Transverse colon (tissue), 4 donors: ENCODE data around the gene CDH13. TPM values are rescaled to one million over a fixed set of nuclear protein-coding genes. Genes with fewer than 3 reads are reported as not detected.

Source experiments
- DNase-seq: peaks from one replicate; pipeline ENCODE4 v3.0.0-alpha.2; 2019
- H3K27ac ChIP-seq, 4 donors: fragments of 200-600 bp; sonication (generic); 2 replicates each; pipeline ENCODE4 v1.5.1; 2016 to 2018; ENCODE audit warnings: inconsistent platforms in 4 of 4
- H3K27me3 ChIP-seq: fragments of 200-600 bp; sonication (generic); 2 replicates; pipeline ENCODE4 v1.5.1; 2017; ENCODE audit warnings: inconsistent platforms
- H3K36me3 ChIP-seq, 4 donors: fragments of 200-600 bp; sonication (generic); 2 replicates each; pipeline ENCODE4 v1.5.1; 2017 to 2019; ENCODE audit warnings: inconsistent platforms in 4 of 4
- H3K4me1 ChIP-seq, 4 donors: fragments of 200-600 bp; sonication (generic); 2 replicates each; pipeline ENCODE4 v1.5.1; 2017 to 2020; ENCODE audit warnings: inconsistent platforms in 4 of 4
- H3K4me3 ChIP-seq, 4 donors: fragments of 200-600 bp; sonication (generic); 1 replicate in 1 of 4; 2 replicates in 3 of 4; pipeline versions ENCODE4 v1.5.1 to v1.6.1; 2017 to 2019; ENCODE audit warnings: inconsistent platforms in 4 of 4
- H3K9me3 ChIP-seq, 2 donors: fragments of 200-600 bp; sonication (generic); 2 replicates each; pipeline ENCODE4 v1.5.1; 2017 to 2019; ENCODE audit warnings: inconsistent platforms in 2 of 2
- CTCF ChIP-seq, 5 experiments: fragments of 200-600 bp in 3 of 5; fragments of 450-650 bp in 2 of 5; sonication (generic) in 3 of 5; IDR thresholded peaks; 1 replicate in 2 of 5; 2 replicates in 3 of 5; pipeline ENCODE4 v1.5.1; 2016 to 2017; ENCODE audit warnings: antibody characterized with exemption in 5 of 5, inconsistent platforms in 3 of 5, mild to moderate bottlenecking in 2 of 5, moderate library complexity in 1 of 5
- EP300 ChIP-seq: sonication (generic); formaldehyde crosslinking; IDR thresholded peaks from one replicate; pipeline ENCODE4 v1.6.1; 2017; ENCODE audit warnings: antibody characterized with exemption, low read depth
- POLR2A ChIP-seq: fragments of 450-650 bp; IDR thresholded peaks from one replicate; pipeline ENCODE4 v1.6.1; 2016; ENCODE audit warnings: antibody characterized with exemption, mild to moderate bottlenecking, moderate library complexity
- POLR2AphosphoS5 ChIP-seq, 3 donors: sonication (generic); formaldehyde crosslinking; IDR thresholded peaks; one replicate each; pipeline ENCODE4 v1.6.1; 2016; ENCODE audit warnings: antibody characterized with exemption in 3 of 3
- WGBS, 2 donors: methylation state at CpG; one replicate each; pipeline ENCODE4 v1.1.5; 2018; ENCODE audit warnings: low coverage in 1 of 2; 5-methylcytosine and 5-hydroxymethylcytosine counted together
- in situ Hi-C, 4 donors: fragments of 200-750 bp; cut with MboI; loops; one replicate each; pipeline versions ENCODE4 v1.15.0 to v1.15.1; 2017; ENCODE audit warnings: low sequenced_read_pairs in 3 of 4, low pct_ligation_motif_present in 1 of 4, low pct_unique_long_range_greater_than_20kb in 1 of 4
- intact Hi-C: fragments of 100-400 bp; cut with DNase I; formaldehyde crosslinking; loops from one replicate; pipeline ENCODE4 v1.15.1; 2023; ENCODE audit warnings: low total_unique reads
- total RNA-seq, 4 donors: library from RNA; depleted of rRNA; stranded (reverse); fragments of >200 nt; gene quantifications; one replicate each; pipeline ENCODE4 v1.1.0, GENCODE V29; 2016

Gene CDH13
- total RNA-seq, 4 donors from 2014 or later: 3.8 to 28.1 (median 5.8) TPM

GRCh38 chr16:82584553-82585152 is 42.1 kb upstream of the CDH13 start:
- Histone ChIP-seq H3K27ac (no peak overlapping the region), H3K4me3 (no peak overlapping the region), H3K27me3 (peaks cover 6% of the 10 kb centered on the region), H3K36me3 (no peaks in the 10 kb centered on the region), H3K4me1 (peaks cover 0 to 17% (median 5%) of the 10 kb centered on the region in 4 donors), H3K9me3 (no peaks in the 10 kb centered on the region)
- intact Hi-C loops (no loop called here), in situ Hi-C loops (loop anchor here in 2 of 4 donors (10.0 to 25.0 kb wide), 2 partner anchors 320 to 322 kb away; no protein-coding TSS in a partner anchor)
- DNase-seq: no peak
- no peak for TF ChIP-seq POLR2AphosphoS5 (IDR thresholded peaks at IDR 0.05)
- no peak for TF ChIP-seq CTCF (IDR thresholded peaks at IDR 0.05)
- no peak for TF ChIP-seq EP300
- TF ChIP-seq POLR2A: no peak
- WGBS, 2 donors: 54 to 62% methylated on average over 9 to 12 of the region's 12 CpGs

GRCh38 chr16:82585675-82586074 is 41.1 kb upstream of the CDH13 start:
- in situ Hi-C loops (loop anchor here in 2 of 4 donors (10.0 to 25.0 kb wide), 2 partner anchors 321 to 323 kb away; no protein-coding TSS in a partner anchor), intact Hi-C loops (no loop called here)
- Histone ChIP-seq H3K36me3 (no peaks in the 10 kb centered on the region), H3K27ac (no peak overlapping the region), H3K9me3 (no peaks in the 10 kb centered on the region), H3K4me1 (peaks cover 0 to 10% (median 4%) of the 10 kb centered on the region in 4 donors), H3K4me3 (no peak overlapping the region), H3K27me3 (peaks cover 14% of the 10 kb centered on the region)
- WGBS, 2 donors: 72 to 100% methylated on average over 1 to 6 of the region's 6 CpGs
- DNase-seq: no peak
- no peak for TF ChIP-seq CTCF (IDR thresholded peaks at IDR 0.05)
- TF ChIP-seq EP300: no peak
- TF ChIP-seq POLR2A: no peak
- no peak for TF ChIP-seq POLR2AphosphoS5 (IDR thresholded peaks at IDR 0.05)

- H3K36me3 ChIP-seq: no peaks in the 10 kb centered on the region
- no peak for DNase-seq
- H3K27ac ChIP-seq: no peak overlapping the region
- H3K4me3 ChIP-seq: no peak overlapping the region
- H3K27me3 ChIP-seq: peaks cover 18% of the 10 kb centered on the region
- H3K9me3 ChIP-seq: no peaks in the 10 kb centered on the region
- in situ Hi-C loops (loop anchor here in 2 of 4 donors (10.0 to 25.0 kb wide), 2 partner anchors 321 to 324 kb away; no protein-coding TSS in a partner anchor), intact Hi-C loops (no loop called here)
- TF ChIP-seq POLR2A (no peak), CTCF (IDR thresholded peaks at IDR 0.05) (no peak), POLR2AphosphoS5 (IDR thresholded peaks at IDR 0.05) (no peak), EP300 (no peak)
- H3K4me1 ChIP-seq: peaks cover 0 to 10% (median 4%) of the 10 kb centered on the region in 4 donors
Observed at GRCh38 chr16:82586130-82586529, 40.6 kb upstream of the CDH13 start.

- TF ChIP-seq CTCF (IDR thresholded peaks at IDR 0.05) (no peak), POLR2AphosphoS5 (IDR thresholded peaks at IDR 0.05) (peak in 1 of 3 donors; percentile 16)
- Histone ChIP-seq H3K4me3 (no peak overlapping the region), H3K27me3 (peaks cover 24% of the 10 kb centered on the region), H3K36me3 (no peaks in the 10 kb centered on the region), H3K27ac (no peak overlapping the region), H3K4me1 (peaks cover 0 to 10% (median 4%) of the 10 kb centered on the region in 4 donors), H3K9me3 (no peaks in the 10 kb centered on the region)
- intact Hi-C loops: no loop called here
- in situ Hi-C loops: loop anchor here in 2 of 4 donors (10.0 to 25.0 kb wide), 2 partner anchors 322 to 325 kb away; no protein-coding TSS in a partner anchor
- no peak for DNase-seq
- 57 to 66% methylated on average over 4 to 7 of the region's 7 CpGs for WGBS, 2 donors
Observed at GRCh38 chr16:82587289-82587688, 39.5 kb upstream of the CDH13 start.
